Activated CD8-positive, alpha-beta memory T cell treated with anti-CD3 and anti-CD28 coated beads, Interleukin-2, amount 10 ng/mL, durations not matched to agents 7 days and 5 days (primary cell): ENCODE data around the gene MRAS. TPM values are rescaled to one million over a fixed set of nuclear protein-coding genes. Genes with fewer than 3 reads are reported as not detected.
"Not testable (repeated sequence)": the region's sequence is repeated elsewhere in the genome, so short reads cannot be mapped to it uniquely, and the experiment has no call there.

Source experiments
- ATAC-seq: fragments of 150-1000 bp; cut with Tn5 transposase; one replicate; pipeline ENCODE4 v1.10.0; 2021; ENCODE audit warnings: moderate library complexity
- CTCF ChIA-PET: fragments of 350-600 bp; sonication (Branson Sonifier 250); formaldehyde crosslinking; loops from one replicate; lab custom pipeline; 2021; ENCODE audit warnings: antibody characterized with exemption; lab: Charles Lee
- DNase-seq: peaks from one replicate; pipeline ENCODE4 v3.0.0-alpha.2; 2020
- H3K27ac Mint-ChIP-seq: one replicate; pipeline ENCODE4 v1.8.0; 2021; ENCODE audit warnings: mild to moderate bottlenecking, mixed read lengths
- H3K27me3 Mint-ChIP-seq: one replicate; pipeline ENCODE4 v1.8.0; 2021; ENCODE audit warnings: mixed read lengths
- H3K36me3 Mint-ChIP-seq: one replicate; pipeline ENCODE4 v1.8.0; 2021; ENCODE audit warnings: mild to moderate bottlenecking, mixed read lengths
- H3K4me1 Mint-ChIP-seq: one replicate; pipeline ENCODE4 v1.8.0; 2021; ENCODE audit warnings: mixed read lengths
- H3K4me3 Mint-ChIP-seq: one replicate; pipeline ENCODE4 v1.8.0; 2021; ENCODE audit warnings: mild to moderate bottlenecking, moderate library complexity, mixed read lengths
- H3K9me3 Mint-ChIP-seq: one replicate; pipeline ENCODE4 v1.8.0; 2022; ENCODE audit warnings: low read depth, mixed read lengths
- total RNA-seq, 2 experiments: library from RNA; stranded (reverse); gene quantifications; one replicate each; pipeline ENCODE4 v1.2.3, GENCODE V29; 2021

Gene MRAS
- total RNA-seq, 2 experiments from 2014 or later: not detected

GRCh38 chr3:138376663-138377062, 28.3 kb downstream of the MRAS start:
- peaks cover 3% of the 10 kb centered on the region for H3K4me1 Mint-ChIP-seq
- H3K36me3 Mint-ChIP-seq: no peaks in the 10 kb centered on the region
- H3K4me3 Mint-ChIP-seq: no peak overlapping the region
- H3K27me3 Mint-ChIP-seq: peaks cover 17% of the 10 kb centered on the region
- CTCF ChIA-PET: no interaction called here
- no peak for DNase-seq
- H3K9me3 Mint-ChIP-seq: no peaks in the 10 kb centered on the region
- ATAC-seq: no peak
- no peak overlapping the region for H3K27ac Mint-ChIP-seq

- H3K9me3 Mint-ChIP-seq, H3K4me1 Mint-ChIP-seq, CTCF ChIA-PET, H3K4me3 Mint-ChIP-seq, H3K27ac Mint-ChIP-seq, ATAC-seq, DNase-seq, H3K36me3 Mint-ChIP-seq: not testable (repeated sequence)
- H3K27me3 Mint-ChIP-seq: peaks cover 11% of the 10 kb centered on the region
Measured at GRCh38 chr3:138377212-138377611, 28.8 kb downstream of the MRAS start.

- no peak overlapping the region for H3K4me3 Mint-ChIP-seq
- H3K36me3 Mint-ChIP-seq: no peaks in the 10 kb centered on the region
- peaks cover 11% of the 10 kb centered on the region for H3K27me3 Mint-ChIP-seq
- CTCF ChIA-PET: no interaction called here
- DNase-seq (no peak), ATAC-seq (no peak)
- H3K27ac Mint-ChIP-seq: no peak overlapping the region
- no peaks in the 10 kb centered on the region for H3K9me3 Mint-ChIP-seq
- H3K4me1 Mint-ChIP-seq: no peaks in the 10 kb centered on the region
Measured at GRCh38 chr3:138377804-138378203, 29.4 kb downstream of the MRAS start.

- H3K9me3 Mint-ChIP-seq: no peaks in the 10 kb centered on the region
- H3K36me3 Mint-ChIP-seq: no peaks in the 10 kb centered on the region
- DNase-seq (no peak), ATAC-seq (no peak)
- H3K27me3 Mint-ChIP-seq: peaks cover 11% of the 10 kb centered on the region
- no peak overlapping the region for H3K4me3 Mint-ChIP-seq
- CTCF ChIA-PET: no interaction called here
- no peak overlapping the region for H3K27ac Mint-ChIP-seq
- H3K4me1 Mint-ChIP-seq: no peaks in the 10 kb centered on the region
Measured at GRCh38 chr3:138378331-138378730, 30.0 kb downstream of the MRAS start.

GRCh38 chr3:138378990-138379389, 30.6 kb downstream of the MRAS start:
- peaks cover 11% of the 10 kb centered on the region for H3K27me3 Mint-ChIP-seq
- H3K27ac Mint-ChIP-seq: no peak overlapping the region
- no peak for DNase-seq
- no peak overlapping the region for H3K4me3 Mint-ChIP-seq
- no peak for ATAC-seq
- no peaks in the 10 kb centered on the region for H3K4me1 Mint-ChIP-seq
- CTCF ChIA-PET: no interaction called here
- H3K36me3 Mint-ChIP-seq: no peaks in the 10 kb centered on the region
- no peaks in the 10 kb centered on the region for H3K9me3 Mint-ChIP-seq

GRCh38 chr3:138381413-138381901, 33.1 kb downstream of the MRAS start:
- no peak overlapping the region for H3K4me3 Mint-ChIP-seq
- H3K36me3 Mint-ChIP-seq: no peaks in the 10 kb centered on the region
- H3K4me1 Mint-ChIP-seq: no peaks in the 10 kb centered on the region
- ATAC-seq: no peak
- no peak overlapping the region for H3K27ac Mint-ChIP-seq
- DNase-seq: no peak
- peaks cover 5% of the 10 kb centered on the region for H3K27me3 Mint-ChIP-seq
- CTCF ChIA-PET: no interaction called here
- H3K9me3 Mint-ChIP-seq: no peaks in the 10 kb centered on the region

GRCh38 chr3:138381950-138382715, 33.8 kb downstream of the MRAS start:
- DNase-seq (no peak), ATAC-seq (no peak)
- Mint-ChIP-seq H3K4me1 (no peaks in the 10 kb centered on the region), H3K9me3 (no peaks in the 10 kb centered on the region), H3K27me3 (peaks cover 2% of the 10 kb centered on the region), H3K4me3 (no peak overlapping the region), H3K36me3 (no peaks in the 10 kb centered on the region), H3K27ac (no peak overlapping the region)
- CTCF ChIA-PET: no interaction called here

GRCh38 chr3:138383715-138384465, 35.5 kb downstream of the MRAS start:
- no peaks in the 10 kb centered on the region for H3K4me1 Mint-ChIP-seq
- no peak for ATAC-seq

GRCh38 chr3:138384531-138384930, 36.2 kb downstream of the MRAS start:
- DNase-seq (no peak), ATAC-seq (no peak)
- H3K27me3 Mint-ChIP-seq: no peaks in the 10 kb centered on the region
- no peaks in the 10 kb centered on the region for H3K9me3 Mint-ChIP-seq
- no peak overlapping the region for H3K27ac Mint-ChIP-seq
- H3K36me3 Mint-ChIP-seq: no peaks in the 10 kb centered on the region
- H3K4me1 Mint-ChIP-seq: no peaks in the 10 kb centered on the region
- CTCF ChIA-PET: no interaction called here
- H3K4me3 Mint-ChIP-seq: no peak overlapping the region

More at GRCh38 chr3:138383715-138384465, 35.5 kb downstream of the MRAS start:
- Mint-ChIP-seq H3K36me3 (no peaks in the 10 kb centered on the region), H3K9me3 (no peaks in the 10 kb centered on the region), H3K4me3 (no peak overlapping the region), H3K27ac (no peak overlapping the region), H3K27me3 (no peaks in the 10 kb centered on the region)
- CTCF ChIA-PET: no interaction called here
- no peak for DNase-seq

GRCh38 chr3:138384976-138385375, 36.6 kb downstream of the MRAS start:
- Mint-ChIP-seq H3K4me3 (no peak overlapping the region), H3K27ac (no peak overlapping the region), H3K27me3 (no peaks in the 10 kb centered on the region), H3K9me3 (no peaks in the 10 kb centered on the region), H3K4me1 (no peaks in the 10 kb centered on the region), H3K36me3 (no peaks in the 10 kb centered on the region)
- CTCF ChIA-PET: no interaction called here
- ATAC-seq (no peak), DNase-seq (no peak)

- Mint-ChIP-seq H3K27ac (no peak overlapping the region), H3K4me1 (no peaks in the 10 kb centered on the region), H3K9me3 (no peaks in the 10 kb centered on the region), H3K36me3 (no peaks in the 10 kb centered on the region), H3K4me3 (no peak overlapping the region), H3K27me3 (peaks cover 3% of the 10 kb centered on the region)
- DNase-seq (no peak), ATAC-seq (no peak)
- CTCF ChIA-PET: no interaction called here
Measured at GRCh38 chr3:138389144-138389601, 40.8 kb downstream of the MRAS start.

GRCh38 chr3:138389841-138390581, 41.6 kb downstream of the MRAS start:
- DNase-seq: no peak
- H3K4me3 Mint-ChIP-seq: no peak overlapping the region
- H3K27me3 Mint-ChIP-seq: peaks cover 3% of the 10 kb centered on the region
- H3K36me3 Mint-ChIP-seq: no peaks in the 10 kb centered on the region
- CTCF ChIA-PET: interaction anchor here (0.6 kb wide), 1 partner anchor 167 kb away, joined by 3 read pairs; no protein-coding TSS in a partner anchor
- no peaks in the 10 kb centered on the region for H3K9me3 Mint-ChIP-seq
- ATAC-seq: no peak
- no peaks in the 10 kb centered on the region for H3K4me1 Mint-ChIP-seq
- H3K27ac Mint-ChIP-seq: no peak overlapping the region

GRCh38 chr3:138390582-138390932, 42.2 kb downstream of the MRAS start:
- no peaks in the 10 kb centered on the region for H3K36me3 Mint-ChIP-seq
- H3K4me1 Mint-ChIP-seq: no peaks in the 10 kb centered on the region
- peaks cover 3% of the 10 kb centered on the region for H3K27me3 Mint-ChIP-seq
- no peaks in the 10 kb centered on the region for H3K9me3 Mint-ChIP-seq
- H3K4me3 Mint-ChIP-seq: no peak overlapping the region
- H3K27ac Mint-ChIP-seq: no peak overlapping the region
- DNase-seq (no peak), ATAC-seq (no peak)
- CTCF ChIA-PET: no interaction called here
